Keratinocyte (primary cell): ENCODE measurements around the gene SH2B2. TPM values are rescaled to one million over a fixed set of nuclear protein-coding genes. Genes with fewer than 3 reads are reported as not detected.

Experiments
- DNase-seq: peaks from one replicate; pipeline ENCODE4 v3.0.0-alpha.2; 2011; ENCODE audit warnings: low read depth, missing footprints, low spot score
- FAIRE-seq: peaks from 2 replicates; lab custom pipeline; 2011; peaks lifted over from hg19 to GRCh38; lab: Jason Lieb, UNC
- H2AFZ ChIP-seq: 2 replicates; pipeline ENCODE4 v1.6.0; 2012; ENCODE audit warnings: low read length, control low read depth, inconsistent platforms; ENCODE audit not compliant: control insufficient read depth
- H3K27ac ChIP-seq: 2 replicates; pipeline ENCODE4 v1.5.1; 2011; ENCODE audit warnings: low read length; ENCODE audit not compliant: control insufficient read depth, insufficient read depth
- H3K27me3 ChIP-seq: 3 replicates; pipeline ENCODE4 v1.6.0; 2011; ENCODE audit warnings: low read length; ENCODE audit not compliant: control insufficient read depth, insufficient read depth; ENCODE audit errors: extremely low read depth
- H3K36me3 ChIP-seq, 2 experiments: 2 replicates in 1 of 2; 3 replicates in 1 of 2; pipeline ENCODE4 v1.5.1; 2011; ENCODE audit warnings: low read length in 2 of 2, mild to moderate bottlenecking in 1 of 2; ENCODE audit not compliant: control insufficient read depth in 2 of 2, insufficient read depth in 2 of 2; ENCODE audit errors: extremely low read depth in 1 of 2
- H3K4me1 ChIP-seq: 3 replicates; pipeline ENCODE4 v1.5.1; 2011; ENCODE audit warnings: low read length; ENCODE audit not compliant: control insufficient read depth, insufficient read depth; ENCODE audit errors: extremely low read depth
- H3K4me2 ChIP-seq: 3 replicates; pipeline ENCODE4 v1.6.0; 2011; ENCODE audit warnings: low read depth, low read length; ENCODE audit not compliant: control insufficient read depth, insufficient read depth; ENCODE audit errors: extremely low read depth
- H3K4me3 ChIP-seq, 3 experiments: fragments of 200-600 bp in 1 of 3; sonication (generic) in 1 of 3; 2 replicates in 2 of 3; 3 replicates in 1 of 3; pipeline ENCODE4 v1.5.1; 2011 to 2016; ENCODE audit warnings: low read length in 3 of 3, mild to moderate bottlenecking in 3 of 3, control low read depth in 2 of 3, inconsistent platforms in 1 of 3, low read depth in 1 of 3, mixed read lengths in 1 of 3, mixed run types in 1 of 3, moderate library complexity in 1 of 3; ENCODE audit not compliant: control insufficient read depth in 2 of 3, insufficient read depth in 2 of 3; ENCODE audit errors: extremely low read depth in 1 of 3
- H3K79me2 ChIP-seq: 2 replicates; pipeline ENCODE4 v1.6.0; 2012; ENCODE audit warnings: low read length; ENCODE audit not compliant: control insufficient read depth, insufficient read depth
- H3K9ac ChIP-seq: 3 replicates; pipeline ENCODE4 v1.6.0; 2011; ENCODE audit warnings: low read length; ENCODE audit not compliant: control insufficient read depth, insufficient read depth; ENCODE audit errors: extremely low read depth
- H3K9me1 ChIP-seq: 3 replicates; pipeline ENCODE4 v1.6.0; 2011; ENCODE audit warnings: low read length; ENCODE audit not compliant: control insufficient read depth, insufficient read depth; ENCODE audit errors: extremely low read depth
- H3K9me3 ChIP-seq: 2 replicates; pipeline ENCODE4 v1.5.1; 2012; ENCODE audit warnings: low read depth, low read length; ENCODE audit not compliant: control insufficient read depth
- H4K20me1 ChIP-seq: 3 replicates; pipeline ENCODE4 v1.6.0; 2011; ENCODE audit warnings: low read length; ENCODE audit not compliant: control insufficient read depth, insufficient read depth; ENCODE audit errors: extremely low read depth
- EZH2 ChIP-seq: IDR thresholded peaks from one replicate; pipeline ENCODE4 v1.6.1; 2012; ENCODE audit warnings: inconsistent platforms, mild to moderate bottlenecking, low read length, moderate library complexity
- dilution Hi-C: fragments of 300-500 bp; cut with MboI; formaldehyde crosslinking; loops from one replicate; pipeline ENCODE4 v1.7.0; 2020; ENCODE audit warnings: low sequenced_read_pairs; ENCODE audit not compliant: extremely low pct_ligation_motif_present
- polyA plus RNA-seq, 5 experiments: library from polyadenylated mRNA; depleted of rRNA in 3 of 5; stranded (reverse) in 3 of 5; stranded (forward) in 1 of 5; unstranded in 1 of 5; fragments of >200 nt; gene quantifications; 1 replicate in 1 of 5; 2 replicates in 3 of 5; 3 replicates in 1 of 5; pipeline versions ENCODE4 v1.2.1 to v1.2.3, GENCODE V29; 2011 to 2012; ENCODE audit warnings: missing spikeins in 2 of 5, low read depth in 1 of 5, low replicate concordance in 1 of 5
- TF ChIP-seq, protein P1 (sequence below), 3 experiments: IDR thresholded peaks in 1 of 3; conservative IDR thresholded peaks in 1 of 3; optimal IDR thresholded peaks in 1 of 3; 2 replicates in 2 of 3; 3 replicates in 1 of 3; pipeline versions ENCODE3 to v1.5.1; 2011; ENCODE audit warnings: low read length in 3 of 3, mild to moderate bottlenecking in 3 of 3, moderate library complexity in 2 of 3, control low read depth in 1 of 3, inconsistent platforms in 1 of 3; ENCODE audit not compliant: insufficient read depth in 2 of 3; ENCODE audit errors: extremely low read depth in 1 of 3

The SH2B2 gene
- polyA plus RNA-seq, 1 donor (not counting 4 experiments of a cell fraction or from before 2014, with no cell fraction given): 0.59 TPM

DNA sequence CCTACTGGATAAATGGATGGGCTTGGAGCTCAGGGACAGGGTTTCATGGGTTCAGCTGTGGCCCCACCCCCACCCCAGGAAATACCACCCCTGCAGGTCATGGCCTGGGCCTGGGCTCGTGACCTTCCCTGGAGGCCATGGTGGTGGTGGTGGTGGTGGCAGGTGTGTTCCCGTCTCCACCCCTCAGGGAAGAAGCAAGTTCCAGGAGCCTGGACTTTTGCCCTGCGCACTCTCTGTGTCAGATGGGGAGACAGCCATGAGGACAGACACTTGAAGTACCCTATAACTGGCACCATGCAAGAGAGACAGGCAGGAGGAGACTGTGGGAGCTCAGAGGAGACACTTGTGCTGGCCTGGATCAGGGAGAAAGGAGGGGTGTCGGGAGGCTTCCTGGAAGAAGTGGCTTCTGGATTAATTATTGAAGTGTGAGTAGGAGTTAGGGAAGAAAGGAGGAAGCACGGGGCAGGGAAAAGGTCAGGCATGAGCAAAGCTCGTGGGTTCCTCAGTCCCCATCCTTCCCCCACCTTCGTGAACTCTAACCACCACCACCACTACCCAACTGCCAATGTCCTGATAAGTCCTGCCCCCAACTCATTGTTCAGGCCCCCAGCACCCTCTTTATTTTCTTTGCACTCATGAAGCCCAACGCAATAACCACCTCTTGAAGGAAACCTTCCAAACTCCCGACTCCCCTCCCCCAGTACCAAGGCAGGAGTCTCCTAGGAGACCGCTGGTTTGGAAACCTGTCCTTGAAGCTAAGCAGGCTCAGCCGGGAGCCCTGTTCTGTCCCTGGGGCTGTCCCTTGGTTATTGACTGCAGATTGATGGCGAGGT, 8.9 kb downstream of the SH2B2 start:
- H3K27me3 ChIP-seq: peaks cover 11% of the 10 kb centered on the region
- no peaks in the 10 kb centered on the region for H3K4me1 ChIP-seq
- no peaks in the 10 kb centered on the region for H4K20me1 ChIP-seq
- H3K4me3 ChIP-seq: no peak overlapping the region
- no peaks in the 10 kb centered on the region for H3K9me3 ChIP-seq
- no peak overlapping the region for H3K27ac ChIP-seq
- H3K79me2 ChIP-seq: no peaks in the 10 kb centered on the region
- no peaks in the 10 kb centered on the region for H3K9me1 ChIP-seq
- H3K9ac ChIP-seq: no peak overlapping the region
- DNase-seq (no peak), FAIRE-seq (no peak)
- no peaks in the 10 kb centered on the region for H3K36me3 ChIP-seq
- TF ChIP-seq, protein P1, sequence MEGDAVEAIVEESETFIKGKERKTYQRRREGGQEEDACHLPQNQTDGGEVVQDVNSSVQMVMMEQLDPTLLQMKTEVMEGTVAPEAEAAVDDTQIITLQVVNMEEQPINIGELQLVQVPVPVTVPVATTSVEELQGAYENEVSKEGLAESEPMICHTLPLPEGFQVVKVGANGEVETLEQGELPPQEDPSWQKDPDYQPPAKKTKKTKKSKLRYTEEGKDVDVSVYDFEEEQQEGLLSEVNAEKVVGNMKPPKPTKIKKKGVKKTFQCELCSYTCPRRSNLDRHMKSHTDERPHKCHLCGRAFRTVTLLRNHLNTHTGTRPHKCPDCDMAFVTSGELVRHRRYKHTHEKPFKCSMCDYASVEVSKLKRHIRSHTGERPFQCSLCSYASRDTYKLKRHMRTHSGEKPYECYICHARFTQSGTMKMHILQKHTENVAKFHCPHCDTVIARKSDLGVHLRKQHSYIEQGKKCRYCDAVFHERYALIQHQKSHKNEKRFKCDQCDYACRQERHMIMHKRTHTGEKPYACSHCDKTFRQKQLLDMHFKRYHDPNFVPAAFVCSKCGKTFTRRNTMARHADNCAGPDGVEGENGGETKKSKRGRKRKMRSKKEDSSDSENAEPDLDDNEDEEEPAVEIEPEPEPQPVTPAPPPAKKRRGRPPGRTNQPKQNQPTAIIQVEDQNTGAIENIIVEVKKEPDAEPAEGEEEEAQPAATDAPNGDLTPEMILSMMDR (optimal IDR thresholded peaks at IDR 0.05 in 1 of 3, IDR thresholded peaks at IDR 0.05 in 1 of 3, conservative IDR thresholded peaks at IDR 0.05 in 1 of 3; ENCODE audit: extremely low read depth in 1 of 3, insufficient read depth in 2 of 3, low read length in 3 of 3): no peak
- no peak for TF ChIP-seq EZH2
- H3K4me2 ChIP-seq: no peak overlapping the region
- dilution Hi-C loops: no loop called here
- H2AFZ ChIP-seq: no peak overlapping the region

DNA sequence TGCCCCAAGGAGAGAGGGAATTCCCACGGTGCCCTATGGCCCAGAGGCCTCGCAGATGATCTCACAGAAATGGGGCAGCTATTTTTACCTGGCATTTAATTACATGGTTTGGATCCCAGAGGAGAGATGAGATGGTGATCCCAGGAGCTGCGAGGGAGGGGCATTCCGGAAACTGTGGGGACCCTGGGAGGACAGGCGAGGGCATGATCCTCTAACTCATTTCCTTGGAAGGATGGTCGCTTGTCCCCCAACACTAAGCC, 9.4 kb downstream of the SH2B2 start:
- Histone ChIP-seq H3K9ac (no peak overlapping the region), H3K4me2 (no peak overlapping the region), H3K27me3 (peaks cover 11% of the 10 kb centered on the region), H3K36me3 (no peaks in the 10 kb centered on the region), H3K9me1 (no peaks in the 10 kb centered on the region), H3K4me1 (no peaks in the 10 kb centered on the region), H3K4me3 (no peak overlapping the region), H3K27ac (no peak overlapping the region), H4K20me1 (no peaks in the 10 kb centered on the region), H3K9me3 (no peaks in the 10 kb centered on the region), H3K79me2 (no peaks in the 10 kb centered on the region), H2AFZ (no peak overlapping the region)
- TF ChIP-seq, protein P1 (optimal IDR thresholded peaks at IDR 0.05 in 1 of 3, IDR thresholded peaks at IDR 0.05 in 1 of 3, conservative IDR thresholded peaks at IDR 0.05 in 1 of 3; ENCODE audit: extremely low read depth in 1 of 3, insufficient read depth in 2 of 3, low read length in 3 of 3): no peak
- dilution Hi-C loops: no loop called here
- FAIRE-seq (no peak), DNase-seq (no peak)
